Transverse colon (tissue), 3 donors: Measurements from ENCODE around the gene RBM3.

Experiments used
- CTCF ChIP-seq, 5 experiments: fragments of 200-600 bp in 3 of 5; fragments of 450-650 bp in 2 of 5; sonication (generic) in 3 of 5; IDR thresholded peaks; 1 replicate in 2 of 5; 2 replicates in 3 of 5; pipeline ENCODE4 v1.5.1; 2016 to 2017; ENCODE audit warnings: antibody characterized with exemption in 5 of 5, inconsistent platforms in 3 of 5, mild to moderate bottlenecking in 2 of 5, moderate library complexity in 1 of 5
- POLR2A ChIP-seq: fragments of 450-650 bp; IDR thresholded peaks from one replicate; pipeline ENCODE4 v1.6.1; 2016; ENCODE audit warnings: antibody characterized with exemption, mild to moderate bottlenecking, moderate library complexity

DNA sequence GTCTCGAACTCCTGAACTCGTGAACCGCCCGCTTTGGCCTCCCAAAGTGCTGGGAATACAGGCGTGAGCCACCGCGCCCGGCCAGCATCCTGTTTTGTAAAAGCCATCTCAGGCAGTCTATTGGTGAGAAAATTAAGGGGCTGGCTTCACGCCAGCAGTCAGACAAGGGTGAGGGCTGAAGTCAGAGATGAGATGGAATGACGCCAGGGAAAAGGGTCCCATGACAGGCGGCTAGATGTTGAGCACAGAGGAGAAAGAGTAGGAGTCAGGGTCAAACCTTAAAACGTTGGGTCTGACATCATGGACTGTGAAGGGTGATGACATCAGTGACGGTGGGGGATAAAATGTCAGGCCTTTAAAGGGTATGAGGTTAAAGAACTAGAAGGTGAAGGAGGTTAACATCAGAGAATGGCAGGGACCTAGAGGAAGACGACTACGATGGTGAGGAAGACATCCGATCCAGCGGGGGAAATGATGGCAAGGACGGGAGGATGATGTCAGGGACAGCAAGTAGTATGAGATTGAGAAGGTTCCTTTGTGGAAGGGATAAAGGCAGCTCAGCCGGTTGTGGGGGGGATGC, 504 bp upstream of the RBM3 start:
- TF ChIP-seq CTCF (IDR thresholded peaks at IDR 0.05) (no peak), POLR2A (no peak)
